ENCODE measurements around the gene MILR1. TPM values are rescaled to one million over a fixed set of nuclear protein-coding genes. Genes with fewer than 3 reads are reported as not detected.

MILR1 gene
- total and polyA plus RNA-seq, 5 donors from 2014 or later = 0.67 TPM; not detected in 4

- H3K27me3 Mint-ChIP-seq = no peaks in the 10 kb centered on the region
- no peak overlapping the region for H3K4me3 Mint-ChIP-seq
- H3K4me1 Mint-ChIP-seq = peaks cover 0 to 6% (median 4%) of the 10 kb centered on the region in 4 donors
- H3K9me3 Mint-ChIP-seq = no peaks in the 10 kb centered on the region
- H3K36me3 ChIP-seq (ENCODE audit: control insufficient read depth, insufficient read depth, low read length) = no peaks in the 10 kb centered on the region
- H3K4me3 ChIP-seq (ENCODE audit: low read depth, low read length) = no peak overlapping the region
- no peaks in the 10 kb centered on the region for H3K27me3 ChIP-seq (ENCODE audit: control insufficient read depth, insufficient read depth, low read length)
- H3K36me3 Mint-ChIP-seq = no peaks in the 10 kb centered on the region
- H3K27ac Mint-ChIP-seq = no peak overlapping the region
- H3K27ac ChIP-seq (ENCODE audit: insufficient read depth, low read length, poor library complexity, severe bottlenecking) = no peak overlapping the region
- H3K9me3 ChIP-seq (ENCODE audit: control insufficient read depth in 2 of 2, low read length in 2 of 2) = no peaks in the 10 kb centered on the region
- peak in 1 of 3 donors; percentile 29 for DNase-seq
- ATAC-seq (ENCODE audit: low read depth in 2 of 2) = no peak
- no peaks in the 10 kb centered on the region for H3K4me1 ChIP-seq (ENCODE audit: control insufficient read depth, insufficient read depth, low read length, poor library complexity, severe bottlenecking)
These were observed 42.4 kb upstream of the MILR1 start for GRCh38 chr17:64406321-64407200.

- Histone ChIP-seq H3K9me3 (ENCODE audit: control insufficient read depth in 2 of 2, low read length in 2 of 2) (no peaks in the 10 kb centered on the region), H3K27me3 (ENCODE audit: control insufficient read depth, insufficient read depth, low read length) (no peaks in the 10 kb centered on the region), H3K36me3 (ENCODE audit: control insufficient read depth, insufficient read depth, low read length) (no peaks in the 10 kb centered on the region), H3K4me3 (ENCODE audit: low read depth, low read length) (no peak overlapping the region), H3K27ac (ENCODE audit: insufficient read depth, low read length, poor library complexity, severe bottlenecking) (no peak overlapping the region), H3K4me1 (ENCODE audit: control insufficient read depth, insufficient read depth, low read length, poor library complexity, severe bottlenecking) (no peaks in the 10 kb centered on the region)
- Mint-ChIP-seq H3K27me3 (no peaks in the 10 kb centered on the region), H3K9me3 (no peaks in the 10 kb centered on the region), H3K27ac (peak overlapping the region in 1 of 3 donors; percentile 1), H3K4me3 (no peak overlapping the region), H3K4me1 (peaks cover 0 to 13% (median 0%) of the 10 kb centered on the region in 4 donors), H3K36me3 (no peaks in the 10 kb centered on the region)
- no peak for DNase-seq
- no peak for ATAC-seq (ENCODE audit: low read depth in 2 of 2)
These were observed 38.0 kb upstream of the MILR1 start for GRCh38 chr17:64410750-64411490.

GRCh38 chr17:64411999-64412771, 36.7 kb upstream of the MILR1 start:
- Mint-ChIP-seq H3K27ac (peak overlapping the region in 1 of 3 donors; percentile 65), H3K9me3 (no peaks in the 10 kb centered on the region), H3K27me3 (peaks cover 9% of the 10 kb centered on the region), H3K36me3 (no peaks in the 10 kb centered on the region), H3K4me1 (peaks cover 0 to 13% (median 0%) of the 10 kb centered on the region in 4 donors), H3K4me3 (peak overlapping the region in 1 of 4 donors; percentile 49)
- H3K4me3 ChIP-seq (ENCODE audit: low read depth, low read length) = no peak overlapping the region
- no peaks in the 10 kb centered on the region for H3K9me3 ChIP-seq (ENCODE audit: control insufficient read depth in 2 of 2, low read length in 2 of 2)
- H3K36me3 ChIP-seq (ENCODE audit: control insufficient read depth, insufficient read depth, low read length) = no peaks in the 10 kb centered on the region
- no peaks in the 10 kb centered on the region for H3K27me3 ChIP-seq (ENCODE audit: control insufficient read depth, insufficient read depth, low read length)
- H3K4me1 ChIP-seq (ENCODE audit: control insufficient read depth, insufficient read depth, low read length, poor library complexity, severe bottlenecking) = no peaks in the 10 kb centered on the region
- no peak for ATAC-seq (ENCODE audit: low read depth in 2 of 2)
- DNase-seq = no peak
- H3K27ac ChIP-seq (ENCODE audit: insufficient read depth, low read length, poor library complexity, severe bottlenecking) = no peak overlapping the region

- H3K9me3 ChIP-seq (ENCODE audit: control insufficient read depth in 2 of 2, low read length in 2 of 2) = no peaks in the 10 kb centered on the region
- ATAC-seq (ENCODE audit: low read depth in 2 of 2) = no peak
- no peaks in the 10 kb centered on the region for H3K36me3 ChIP-seq (ENCODE audit: control insufficient read depth, insufficient read depth, low read length)
- peaks cover 0 to 13% (median 0%) of the 10 kb centered on the region in 4 donors for H3K4me1 Mint-ChIP-seq
- H3K4me3 Mint-ChIP-seq = no peak overlapping the region
- H3K4me1 ChIP-seq (ENCODE audit: control insufficient read depth, insufficient read depth, low read length, poor library complexity, severe bottlenecking) = no peaks in the 10 kb centered on the region
- peaks cover 13% of the 10 kb centered on the region for H3K27me3 Mint-ChIP-seq
- no peak for DNase-seq
- no peaks in the 10 kb centered on the region for H3K27me3 ChIP-seq (ENCODE audit: control insufficient read depth, insufficient read depth, low read length)
- no peaks in the 10 kb centered on the region for H3K36me3 Mint-ChIP-seq
- no peak overlapping the region for H3K4me3 ChIP-seq (ENCODE audit: low read depth, low read length)
- no peak overlapping the region for H3K27ac Mint-ChIP-seq
- H3K27ac ChIP-seq (ENCODE audit: insufficient read depth, low read length, poor library complexity, severe bottlenecking) = no peak overlapping the region
- no peaks in the 10 kb centered on the region for H3K9me3 Mint-ChIP-seq
These were observed 36.0 kb upstream of the MILR1 start for GRCh38 chr17:64412944-64413381.

- Histone ChIP-seq H3K9me3 (ENCODE audit: control insufficient read depth in 2 of 2, low read length in 2 of 2) (no peaks in the 10 kb centered on the region), H3K27ac (ENCODE audit: insufficient read depth, low read length, poor library complexity, severe bottlenecking) (no peak overlapping the region), H3K27me3 (ENCODE audit: control insufficient read depth, insufficient read depth, low read length) (no peaks in the 10 kb centered on the region), H3K4me3 (ENCODE audit: low read depth, low read length) (no peak overlapping the region), H3K4me1 (ENCODE audit: control insufficient read depth, insufficient read depth, low read length, poor library complexity, severe bottlenecking) (no peaks in the 10 kb centered on the region), H3K36me3 (ENCODE audit: control insufficient read depth, insufficient read depth, low read length) (no peaks in the 10 kb centered on the region)
- H3K27me3 Mint-ChIP-seq = peaks cover 15% of the 10 kb centered on the region
- H3K4me3 Mint-ChIP-seq = no peak overlapping the region
- H3K36me3 Mint-ChIP-seq = no peaks in the 10 kb centered on the region
- DNase-seq = no peak
- no peak overlapping the region for H3K27ac Mint-ChIP-seq
- no peaks in the 10 kb centered on the region for H3K9me3 Mint-ChIP-seq
- peaks cover 0 to 13% (median under 1%) of the 10 kb centered on the region in 4 donors for H3K4me1 Mint-ChIP-seq
- ATAC-seq (ENCODE audit: low read depth in 2 of 2) = no peak
These were observed 35.4 kb upstream of the MILR1 start for GRCh38 chr17:64413513-64413912.

GRCh38 chr17:64418506-64419339, 30.2 kb upstream of the MILR1 start:
- no peak for ATAC-seq (ENCODE audit: low read depth in 2 of 2)
- Histone ChIP-seq H3K27me3 (ENCODE audit: control insufficient read depth, insufficient read depth, low read length) (no peaks in the 10 kb centered on the region), H3K4me3 (ENCODE audit: low read depth, low read length) (no peak overlapping the region), H3K4me1 (ENCODE audit: control insufficient read depth, insufficient read depth, low read length, poor library complexity, severe bottlenecking) (no peaks in the 10 kb centered on the region), H3K27ac (ENCODE audit: insufficient read depth, low read length, poor library complexity, severe bottlenecking) (no peak overlapping the region), H3K9me3 (ENCODE audit: control insufficient read depth in 2 of 2, low read length in 2 of 2) (no peaks in the 10 kb centered on the region), H3K36me3 (ENCODE audit: control insufficient read depth, insufficient read depth, low read length) (no peaks in the 10 kb centered on the region)
- peaks cover 0 to 8% (median 4%) of the 10 kb centered on the region in 4 donors for H3K4me1 Mint-ChIP-seq
- H3K27ac Mint-ChIP-seq = no peak overlapping the region
- H3K9me3 Mint-ChIP-seq = no peaks in the 10 kb centered on the region
- H3K4me3 Mint-ChIP-seq = no peak overlapping the region
- H3K36me3 Mint-ChIP-seq = no peaks in the 10 kb centered on the region
- H3K27me3 Mint-ChIP-seq = peaks cover 20% of the 10 kb centered on the region
- DNase-seq = peak in 2 of 3 donors; percentile 71 to 74

All from CD4-positive, CD25-positive, alpha-beta regulatory T cell (primary cell).